NB4 (cell line): ENCODE results near the gene SND1.

Experiments used
- CTCF ChIP-seq: IDR thresholded peaks from one replicate; pipeline ENCODE4 v1.5.1; 2012; ENCODE audit warnings: low read depth, low read length
- MYC ChIP-seq: IDR thresholded peaks from 2 replicates; pipeline ENCODE4 v1.6.1; 2011; ENCODE audit warnings: low read depth, low read length
- POLR2A ChIP-seq: IDR thresholded peaks from 2 replicates; pipeline ENCODE4 v1.6.1; 2011; ENCODE audit warnings: mild to moderate bottlenecking; ENCODE audit not compliant: insufficient read length; ENCODE audit errors: extremely low read depth

GRCh38 chr7:127682140-127682539 is 30.1 kb downstream of the SND1 start:
- TF ChIP-seq CTCF (no peak), POLR2A (no peak), MYC (no peak)
